Left lung (tissue), 10 donors: Measurements from ENCODE around the gene TLR8. TPM values are rescaled to one million over a fixed set of nuclear protein-coding genes. Genes with fewer than 3 reads are reported as not detected.
"Not testable (repeated sequence)": the region's sequence is repeated elsewhere in the genome, so short reads cannot be mapped to it uniquely, and the experiment has no call there.

Experiments used
- ATAC-seq: fragments of 200-7000 bp; cut with Tn5 transposase; one replicate; pipeline ENCODE4 v1.9.1; 2020; ENCODE audit warnings: moderate library complexity
- DNase-seq, 4 donors: peaks; one replicate each; pipeline ENCODE4 v3.0.0-alpha.2; 2013 to 2020
- H3K27ac ChIP-seq, 2 donors: fragments of 200-600 bp; sonication (generic) in 1 of 2; one replicate each; pipeline versions ENCODE4 v1.5.0 to v1.8.0; 2020 to 2021
- H3K27me3 ChIP-seq, 2 donors: fragments of 200-600 bp; sonication (generic) in 1 of 2; one replicate each; pipeline versions ENCODE4 v1.5.0 to v1.8.0; 2020 to 2021
- H3K36me3 ChIP-seq, 2 donors: fragments of 200-600 bp; sonication (generic) in 1 of 2; one replicate each; pipeline versions ENCODE4 v1.5.0 to v1.8.0; 2020 to 2021
- H3K4me1 ChIP-seq, 2 donors: fragments of 200-600 bp; one replicate each; pipeline ENCODE4 v1.8.0; 2021
- H3K4me3 ChIP-seq, 2 donors: fragments of 200-600 bp; sonication (generic) in 1 of 2; one replicate each; pipeline versions ENCODE4 v1.5.0 to v1.8.0; 2020 to 2021; ENCODE audit warnings: mild to moderate bottlenecking in 1 of 2
- H3K9me3 ChIP-seq, 2 donors: fragments of 200-600 bp; sonication (generic) in 1 of 2; one replicate each; pipeline versions ENCODE4 v1.5.0 to v1.8.0; 2020 to 2021
- intact Hi-C, 2 donors: fragments of 100-400 bp; cut with DNase I; formaldehyde crosslinking; loops; one replicate each; pipeline versions ENCODE4 v1.11.2 to v1.14.2; 2022
- polyA plus RNA-seq, 6 donors: library from polyadenylated mRNA; unstranded; fragments of 120-200 nt; gene quantifications; one replicate each; pipeline ENCODE4 v1.2.1, GENCODE V29; 2013; ENCODE audit not compliant: insufficient read length in 6 of 6
- total RNA-seq, 2 donors: library from RNA; stranded (reverse); fragmentation: NEBNext Ultra II Directional; extraction: Animal tissue kit (Norgen Biotek cat#: 25700); gene quantifications; one replicate each; pipeline ENCODE4 v1.2.1, GENCODE V29; 2021
- TF ChIP-seq, protein P1 (sequence below), 2 donors: fragments of 200-600 bp; sonication (generic) in 1 of 2; IDR thresholded peaks; one replicate each; pipeline versions ENCODE4 v1.5.0 to v1.8.0; 2021; ENCODE audit warnings: antibody characterized with exemption in 2 of 2
- donor health status: DM: no; HTN: yes; CAD: no.
- donor health status: DM: no; HTN: no; CAD: no.

The TLR8 gene
- total and polyA plus RNA-seq, 8 donors: 0.31 to 24.6 (median 0.53) TPM

DNA sequence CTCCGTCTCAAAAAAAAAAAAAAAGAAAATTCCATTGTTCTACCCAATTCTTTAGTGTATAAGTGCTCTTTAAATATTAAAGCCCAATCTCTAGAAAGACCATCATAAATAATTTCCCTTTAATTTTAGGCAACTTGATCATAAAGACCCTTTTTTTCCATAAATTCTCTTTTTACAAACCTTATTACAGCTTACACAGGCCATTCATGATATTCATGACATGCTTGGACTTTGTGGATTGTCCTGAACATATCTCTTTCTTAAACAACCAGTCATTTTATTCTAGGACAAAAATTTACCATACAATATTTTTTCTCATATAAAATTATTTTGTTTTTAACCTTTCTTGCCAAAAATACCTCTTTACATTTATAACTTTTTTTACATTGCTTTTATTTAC is 30.5 kb downstream of the TLR8 start:
- peaks cover 0 to 5% of the 10 kb centered on the region in 2 donors for H3K27me3 ChIP-seq
- H3K27ac ChIP-seq: no peak overlapping the region
- ATAC-seq (no peak), DNase-seq (no peak)
- H3K9me3 ChIP-seq: no peaks in the 10 kb centered on the region
- no peaks in the 10 kb centered on the region for H3K36me3 ChIP-seq
- intact Hi-C loops: no loop called here
- H3K4me3 ChIP-seq: no peak overlapping the region
- TF ChIP-seq, protein P1, sequence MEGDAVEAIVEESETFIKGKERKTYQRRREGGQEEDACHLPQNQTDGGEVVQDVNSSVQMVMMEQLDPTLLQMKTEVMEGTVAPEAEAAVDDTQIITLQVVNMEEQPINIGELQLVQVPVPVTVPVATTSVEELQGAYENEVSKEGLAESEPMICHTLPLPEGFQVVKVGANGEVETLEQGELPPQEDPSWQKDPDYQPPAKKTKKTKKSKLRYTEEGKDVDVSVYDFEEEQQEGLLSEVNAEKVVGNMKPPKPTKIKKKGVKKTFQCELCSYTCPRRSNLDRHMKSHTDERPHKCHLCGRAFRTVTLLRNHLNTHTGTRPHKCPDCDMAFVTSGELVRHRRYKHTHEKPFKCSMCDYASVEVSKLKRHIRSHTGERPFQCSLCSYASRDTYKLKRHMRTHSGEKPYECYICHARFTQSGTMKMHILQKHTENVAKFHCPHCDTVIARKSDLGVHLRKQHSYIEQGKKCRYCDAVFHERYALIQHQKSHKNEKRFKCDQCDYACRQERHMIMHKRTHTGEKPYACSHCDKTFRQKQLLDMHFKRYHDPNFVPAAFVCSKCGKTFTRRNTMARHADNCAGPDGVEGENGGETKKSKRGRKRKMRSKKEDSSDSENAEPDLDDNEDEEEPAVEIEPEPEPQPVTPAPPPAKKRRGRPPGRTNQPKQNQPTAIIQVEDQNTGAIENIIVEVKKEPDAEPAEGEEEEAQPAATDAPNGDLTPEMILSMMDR (IDR thresholded peaks at IDR 0.05): no peak
- no peaks in the 10 kb centered on the region for H3K4me1 ChIP-seq

DNA sequence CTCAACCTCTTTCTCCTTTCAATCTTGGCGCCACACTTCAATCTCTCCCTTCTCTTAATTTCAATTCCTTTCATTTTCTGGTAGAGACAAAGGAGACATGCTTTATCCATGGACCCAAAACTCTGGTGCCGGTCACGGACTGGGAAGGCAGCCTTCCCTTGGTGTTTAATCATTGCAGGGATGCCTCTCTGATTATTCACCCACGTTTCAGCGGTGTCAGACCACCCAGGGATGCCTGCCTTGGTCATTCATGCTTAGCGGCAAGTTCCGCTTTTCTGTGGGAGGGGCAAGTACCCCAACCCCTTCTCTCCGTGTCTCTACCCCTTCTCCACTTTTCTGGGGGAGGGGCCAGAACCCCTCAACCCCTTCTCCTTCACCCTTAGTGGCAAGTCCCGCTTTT is 34.1 kb downstream of the TLR8 start:
- H3K9me3 ChIP-seq, DNase-seq, H3K4me3 ChIP-seq, ATAC-seq, H3K36me3 ChIP-seq, intact Hi-C loops, H3K4me1 ChIP-seq, H3K27ac ChIP-seq, H3K27me3 ChIP-seq: not testable (repeated sequence)

DNA sequence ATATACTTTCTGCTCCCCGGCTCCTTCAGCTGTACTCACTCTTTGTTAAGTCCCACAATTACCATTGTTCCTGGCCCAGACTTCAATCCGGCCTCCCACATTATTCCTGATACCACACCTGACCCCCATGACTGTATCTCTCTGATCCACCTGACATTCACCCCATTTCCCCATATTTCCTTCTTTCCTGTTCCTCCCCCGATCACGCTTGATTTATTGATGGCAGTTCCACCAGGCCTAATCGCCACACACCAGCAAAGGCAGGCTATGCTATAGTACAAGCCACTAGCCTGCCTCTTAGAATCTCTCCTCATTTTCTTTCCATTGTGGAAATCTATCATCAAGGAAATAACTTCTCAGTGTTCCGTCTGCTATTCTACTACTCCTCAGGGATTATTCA is 37.2 kb downstream of the TLR8 start:
- H3K27ac ChIP-seq, DNase-seq, H3K9me3 ChIP-seq, H3K27me3 ChIP-seq, H3K4me3 ChIP-seq, intact Hi-C loops, H3K36me3 ChIP-seq, ATAC-seq: not testable (repeated sequence)
- H3K4me1 ChIP-seq: peaks cover 6 to 17% of the 10 kb centered on the region in 2 donors

DNA sequence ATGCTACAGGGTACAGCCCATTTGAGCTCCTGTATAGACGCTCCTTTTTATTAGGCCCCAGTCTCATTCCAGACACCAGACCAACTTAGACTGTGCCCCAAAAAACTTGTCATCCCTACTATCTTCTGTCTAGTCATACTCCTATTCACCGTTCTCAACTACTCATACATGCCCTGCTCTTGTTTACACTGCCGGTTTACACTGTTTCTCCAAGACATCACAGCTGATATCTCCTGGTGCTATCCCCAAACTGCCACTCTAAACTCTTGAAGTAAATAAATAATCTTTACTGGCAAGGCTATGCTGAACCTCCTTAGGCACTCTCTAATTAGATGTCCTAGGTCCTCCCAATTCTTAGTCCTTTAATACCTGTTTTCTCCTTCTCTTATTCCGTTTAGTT is 38.0 kb downstream of the TLR8 start:
- H3K27ac ChIP-seq, H3K36me3 ChIP-seq, H3K4me3 ChIP-seq, DNase-seq, intact Hi-C loops, H3K9me3 ChIP-seq, H3K27me3 ChIP-seq, ATAC-seq: not testable (repeated sequence)
- peaks cover 6 to 24% of the 10 kb centered on the region in 2 donors for H3K4me1 ChIP-seq

DNA sequence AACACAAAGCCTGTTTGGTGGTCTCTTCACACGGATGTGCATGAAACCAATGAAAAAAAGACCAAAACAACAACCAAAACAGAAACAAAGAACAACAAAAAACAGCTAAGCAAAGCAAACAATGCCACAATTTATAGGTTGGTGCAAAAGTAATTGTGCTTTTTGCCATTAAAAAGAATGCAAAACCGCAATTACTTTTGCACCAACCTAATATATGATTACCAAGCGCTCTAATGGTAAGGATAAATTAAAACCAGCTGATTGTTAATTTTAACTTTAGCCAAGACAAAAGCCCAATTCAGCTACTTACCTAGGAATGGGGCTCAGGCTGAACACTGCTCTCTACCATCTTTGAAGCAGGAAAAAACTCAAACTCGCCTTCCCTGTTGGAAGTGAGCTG is 39.1 kb downstream of the TLR8 start:
- TF ChIP-seq, protein P1 (IDR thresholded peaks at IDR 0.05): no peak
- ATAC-seq (no peak), DNase-seq (no peak)
- intact Hi-C loops: loop anchor here in 1 of 2 donors (5.0 kb wide), 1 partner anchor 542 kb away; no protein-coding TSS in a partner anchor
- no peak overlapping the region for H3K27ac ChIP-seq
- H3K36me3 ChIP-seq: no peaks in the 10 kb centered on the region
- peaks cover 6 to 29% of the 10 kb centered on the region in 2 donors for H3K4me1 ChIP-seq
- H3K27me3 ChIP-seq: no peaks in the 10 kb centered on the region
- no peak overlapping the region for H3K4me3 ChIP-seq
- no peaks in the 10 kb centered on the region for H3K9me3 ChIP-seq

DNA sequence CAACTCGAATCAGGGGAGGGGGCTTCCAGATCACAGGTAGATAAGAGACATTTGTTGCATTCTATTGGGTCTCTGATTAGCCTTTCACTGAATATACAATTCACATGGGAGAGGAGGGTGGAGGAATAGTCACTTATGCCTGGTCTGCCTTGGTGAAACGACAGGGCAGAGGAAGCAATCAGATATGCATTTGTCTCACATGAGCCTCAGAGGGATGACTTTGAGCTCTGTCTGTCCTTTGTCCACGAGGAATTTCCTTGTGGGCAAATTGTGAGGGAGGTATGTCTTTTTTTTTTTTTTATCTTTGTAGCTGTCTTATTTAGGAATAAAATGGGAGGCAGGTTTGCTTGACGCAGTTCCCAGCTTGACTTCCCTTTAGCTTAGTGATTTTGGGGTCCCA is 40.0 kb downstream of the TLR8 start:
- intact Hi-C loops: loop anchor here in 1 of 2 donors (5.0 kb wide), 1 partner anchor 541 kb away; no protein-coding TSS in a partner anchor
- TF ChIP-seq, protein P1 (IDR thresholded peaks at IDR 0.05): no peak
- Histone ChIP-seq H3K27me3 (no peaks in the 10 kb centered on the region), H3K9me3 (no peaks in the 10 kb centered on the region), H3K4me3 (no peak overlapping the region), H3K4me1 (peaks cover 6 to 29% of the 10 kb centered on the region in 2 donors), H3K36me3 (no peaks in the 10 kb centered on the region), H3K27ac (peak overlapping the region; percentile 58)
- DNase-seq: no peak
- ATAC-seq: no peak
